Neutrophil (primary cell): ENCODE data around the gene CERKL.

Source experiments
- H3K27ac ChIP-seq: fragments of 200-600 bp; sonication (generic); 2 replicates; pipeline ENCODE4 v1.5.1; 2016; ENCODE audit warnings: mild to moderate bottlenecking, moderate library complexity
- H3K27me3 ChIP-seq: fragments of 200-600 bp; sonication (generic); 2 replicates; pipeline ENCODE4 v1.6.0; 2016; ENCODE audit warnings: mild to moderate bottlenecking
- H3K36me3 ChIP-seq: fragments of 200-600 bp; sonication (generic); 2 replicates; pipeline ENCODE4 v1.5.1; 2017
- H3K4me1 ChIP-seq, 2 experiments: fragments of 200-600 bp in 1 of 2; sonication (generic) in 1 of 2; 1 replicate in 1 of 2; 2 replicates in 1 of 2; pipeline versions ENCODE4 v1.5.1 to v1.6.1; 2013 to 2016; ENCODE audit warnings: low read depth in 1 of 2, low read length in 1 of 2, mild to moderate bottlenecking in 1 of 2, moderate library complexity in 1 of 2; ENCODE audit not compliant: control insufficient read depth in 1 of 2, insufficient read depth in 1 of 2
- H3K4me3 ChIP-seq, 2 experiments: fragments of 200-600 bp in 1 of 2; sonication (generic) in 1 of 2; 1 replicate in 1 of 2; 2 replicates in 1 of 2; pipeline ENCODE4 v1.5.1; 2013 to 2016; ENCODE audit warnings: low read depth in 1 of 2, low read length in 1 of 2, mild to moderate bottlenecking in 1 of 2, moderate library complexity in 1 of 2
- H3K9me3 ChIP-seq: fragments of 200-600 bp; sonication (generic); 2 replicates; pipeline ENCODE4 v1.5.1; 2016
- CTCF ChIP-seq: fragments of 200-600 bp; sonication (generic); IDR thresholded peaks from 2 replicates; pipeline ENCODE4 v1.5.1; 2016; ENCODE audit warnings: antibody characterized with exemption

CERKL gene

GRCh38 chr2:181594322-181594721, 62.6 kb downstream of the CERKL start:
- no peaks in the 10 kb centered on the region for H3K27me3 ChIP-seq
- no peak for TF ChIP-seq CTCF
- H3K4me1 ChIP-seq = no peaks in the 10 kb centered on the region
- no peaks in the 10 kb centered on the region for H3K36me3 ChIP-seq
- no peak overlapping the region for H3K4me3 ChIP-seq
- H3K9me3 ChIP-seq = no peaks in the 10 kb centered on the region
- H3K27ac ChIP-seq = no peak overlapping the region

- no peak for TF ChIP-seq CTCF
- H3K27me3 ChIP-seq = peaks cover 5% of the 10 kb centered on the region
- no peaks in the 10 kb centered on the region for H3K9me3 ChIP-seq
- no peak overlapping the region for H3K4me3 ChIP-seq
- H3K36me3 ChIP-seq = no peaks in the 10 kb centered on the region
- H3K27ac ChIP-seq = no peak overlapping the region
- no peaks in the 10 kb centered on the region for H3K4me1 ChIP-seq
Observed at GRCh38 chr2:181589779-181590178, 67.1 kb downstream of the CERKL start.

- no peaks in the 10 kb centered on the region for H3K36me3 ChIP-seq
- peaks cover 5% of the 10 kb centered on the region for H3K27me3 ChIP-seq
- H3K4me1 ChIP-seq = no peaks in the 10 kb centered on the region
- H3K27ac ChIP-seq = no peak overlapping the region
- H3K9me3 ChIP-seq = no peaks in the 10 kb centered on the region
- H3K4me3 ChIP-seq = no peak overlapping the region
- TF ChIP-seq CTCF = no peak
Observed at GRCh38 chr2:181588546-181588945, 68.4 kb downstream of the CERKL start.

GRCh38 chr2:181586569-181587081, 70.3 kb downstream of the CERKL start:
- no peak for TF ChIP-seq CTCF
- H3K9me3 ChIP-seq = no peaks in the 10 kb centered on the region
- no peak overlapping the region for H3K27ac ChIP-seq
- H3K36me3 ChIP-seq = no peaks in the 10 kb centered on the region
- no peak overlapping the region for H3K4me3 ChIP-seq
- H3K4me1 ChIP-seq = no peaks in the 10 kb centered on the region
- H3K27me3 ChIP-seq = peaks cover 5% of the 10 kb centered on the region

- no peaks in the 10 kb centered on the region for H3K9me3 ChIP-seq
- H3K27ac ChIP-seq = no peak overlapping the region
- no peak overlapping the region for H3K4me3 ChIP-seq
- no peaks in the 10 kb centered on the region for H3K4me1 ChIP-seq
- peaks cover 5% of the 10 kb centered on the region for H3K27me3 ChIP-seq
- no peaks in the 10 kb centered on the region for H3K36me3 ChIP-seq
- TF ChIP-seq CTCF = no peak
Observed at GRCh38 chr2:181585732-181586131, 71.2 kb downstream of the CERKL start.

- H3K36me3 ChIP-seq = no peaks in the 10 kb centered on the region
- no peaks in the 10 kb centered on the region for H3K9me3 ChIP-seq
- no peak overlapping the region for H3K4me3 ChIP-seq
- peaks cover 4% of the 10 kb centered on the region for H3K27me3 ChIP-seq
- H3K4me1 ChIP-seq = no peaks in the 10 kb centered on the region
- no peak overlapping the region for H3K27ac ChIP-seq
- TF ChIP-seq CTCF = no peak
Observed at GRCh38 chr2:181581534-181581933, 75.4 kb downstream of the CERKL start.
